HL-60 (cell line): ENCODE measurements around the gene ANKRD62.

Experiments used
- DNase-seq, 2 experiments: peaks; one replicate each; pipeline ENCODE4 v3.0.0-alpha.2; 2010 to 2020; ENCODE audit warnings: low read depth in 1 of 2, low spot score in 1 of 2
- H3K27ac ChIP-seq: fragments of 250-450 bp; sonication (Bioruptor Pico); replicated peaks from 2 replicates; pipeline ENCODE4 v1.5.1; 2020; ENCODE audit warnings: mild to moderate bottlenecking, moderate library complexity
- H3K27me3 ChIP-seq: fragments of 250-450 bp; sonication (Bioruptor Pico); 2 replicates; pipeline ENCODE4 v1.5.1; 2021; ENCODE audit warnings: mild to moderate bottlenecking, moderate library complexity; ENCODE audit not compliant: insufficient read depth, poor library complexity, severe bottlenecking
- H3K4me3 ChIP-seq: replicated peaks from 2 replicates; pipeline ENCODE4 v1.5.1; 2011; ENCODE audit warnings: mild to moderate bottlenecking, control low read depth, low read length; ENCODE audit not compliant: insufficient read depth
- GABPA ChIP-seq: IDR thresholded peaks from 2 replicates; pipeline ENCODE4 v1.6.1; 2012; ENCODE audit warnings: low read depth
- POLR2AphosphoS5 ChIP-seq: IDR thresholded peaks from 2 replicates; pipeline ENCODE4 v1.6.1; 2012; ENCODE audit warnings: low read depth
- SPI1 ChIP-seq: IDR thresholded peaks from 2 replicates; pipeline ENCODE4 v1.6.1; 2012; ENCODE audit warnings: low read depth, mild to moderate bottlenecking, borderline replicate concordance
- TF ChIP-seq, protein P1 (sequence below): IDR thresholded peaks from 2 replicates; pipeline ENCODE4 v1.6.1; 2012; ENCODE audit warnings: low read depth; ENCODE audit not compliant: insufficient replicate concordance
- TF ChIP-seq, protein P2 (sequence below): IDR thresholded peaks from one replicate; pipeline ENCODE4 v1.5.1; 2011; ENCODE audit warnings: low read length, control low read depth, inconsistent platforms; ENCODE audit not compliant: insufficient read depth

ANKRD62 gene

DNA sequence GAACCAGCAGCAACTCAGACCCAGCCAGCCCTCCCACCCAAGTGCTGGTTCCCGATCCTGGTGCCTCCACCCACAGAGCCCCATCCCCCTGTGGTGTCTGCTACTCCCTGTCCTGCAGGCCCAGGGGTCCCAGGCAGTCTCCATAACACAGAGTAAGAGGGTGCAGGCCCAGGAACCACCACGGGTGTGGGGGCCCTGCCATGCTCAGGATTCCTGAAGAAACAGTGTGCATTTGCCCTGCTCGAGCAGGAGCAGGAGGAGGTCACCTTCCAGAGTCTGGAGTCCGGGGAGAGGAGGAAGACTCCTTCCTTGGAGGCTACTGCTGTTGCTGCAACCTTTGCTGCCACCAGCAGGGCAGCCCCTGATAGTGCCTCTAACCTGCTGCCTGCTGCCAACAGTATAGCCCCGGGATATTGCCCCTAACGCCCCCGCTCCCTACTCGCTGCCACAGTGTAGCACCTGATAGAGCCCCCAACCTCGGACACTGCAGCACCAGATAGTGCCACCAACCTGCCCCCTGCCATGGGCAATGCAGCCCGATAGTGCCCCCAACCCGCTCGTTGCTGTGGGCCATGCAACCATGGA is 46.8 kb upstream of the ANKRD62 start:
- TF ChIP-seq, protein P1, sequence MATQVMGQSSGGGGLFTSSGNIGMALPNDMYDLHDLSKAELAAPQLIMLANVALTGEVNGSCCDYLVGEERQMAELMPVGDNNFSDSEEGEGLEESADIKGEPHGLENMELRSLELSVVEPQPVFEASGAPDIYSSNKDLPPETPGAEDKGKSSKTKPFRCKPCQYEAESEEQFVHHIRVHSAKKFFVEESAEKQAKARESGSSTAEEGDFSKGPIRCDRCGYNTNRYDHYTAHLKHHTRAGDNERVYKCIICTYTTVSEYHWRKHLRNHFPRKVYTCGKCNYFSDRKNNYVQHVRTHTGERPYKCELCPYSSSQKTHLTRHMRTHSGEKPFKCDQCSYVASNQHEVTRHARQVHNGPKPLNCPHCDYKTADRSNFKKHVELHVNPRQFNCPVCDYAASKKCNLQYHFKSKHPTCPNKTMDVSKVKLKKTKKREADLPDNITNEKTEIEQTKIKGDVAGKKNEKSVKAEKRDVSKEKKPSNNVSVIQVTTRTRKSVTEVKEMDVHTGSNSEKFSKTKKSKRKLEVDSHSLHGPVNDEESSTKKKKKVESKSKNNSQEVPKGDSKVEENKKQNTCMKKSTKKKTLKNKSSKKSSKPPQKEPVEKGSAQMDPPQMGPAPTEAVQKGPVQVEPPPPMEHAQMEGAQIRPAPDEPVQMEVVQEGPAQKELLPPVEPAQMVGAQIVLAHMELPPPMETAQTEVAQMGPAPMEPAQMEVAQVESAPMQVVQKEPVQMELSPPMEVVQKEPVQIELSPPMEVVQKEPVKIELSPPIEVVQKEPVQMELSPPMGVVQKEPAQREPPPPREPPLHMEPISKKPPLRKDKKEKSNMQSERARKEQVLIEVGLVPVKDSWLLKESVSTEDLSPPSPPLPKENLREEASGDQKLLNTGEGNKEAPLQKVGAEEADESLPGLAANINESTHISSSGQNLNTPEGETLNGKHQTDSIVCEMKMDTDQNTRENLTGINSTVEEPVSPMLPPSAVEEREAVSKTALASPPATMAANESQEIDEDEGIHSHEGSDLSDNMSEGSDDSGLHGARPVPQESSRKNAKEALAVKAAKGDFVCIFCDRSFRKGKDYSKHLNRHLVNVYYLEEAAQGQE, result no peak
- no peak for TF ChIP-seq POLR2AphosphoS5
- TF ChIP-seq SPI1, result no peak
- TF ChIP-seq GABPA, result no peak
- TF ChIP-seq, protein P2, sequence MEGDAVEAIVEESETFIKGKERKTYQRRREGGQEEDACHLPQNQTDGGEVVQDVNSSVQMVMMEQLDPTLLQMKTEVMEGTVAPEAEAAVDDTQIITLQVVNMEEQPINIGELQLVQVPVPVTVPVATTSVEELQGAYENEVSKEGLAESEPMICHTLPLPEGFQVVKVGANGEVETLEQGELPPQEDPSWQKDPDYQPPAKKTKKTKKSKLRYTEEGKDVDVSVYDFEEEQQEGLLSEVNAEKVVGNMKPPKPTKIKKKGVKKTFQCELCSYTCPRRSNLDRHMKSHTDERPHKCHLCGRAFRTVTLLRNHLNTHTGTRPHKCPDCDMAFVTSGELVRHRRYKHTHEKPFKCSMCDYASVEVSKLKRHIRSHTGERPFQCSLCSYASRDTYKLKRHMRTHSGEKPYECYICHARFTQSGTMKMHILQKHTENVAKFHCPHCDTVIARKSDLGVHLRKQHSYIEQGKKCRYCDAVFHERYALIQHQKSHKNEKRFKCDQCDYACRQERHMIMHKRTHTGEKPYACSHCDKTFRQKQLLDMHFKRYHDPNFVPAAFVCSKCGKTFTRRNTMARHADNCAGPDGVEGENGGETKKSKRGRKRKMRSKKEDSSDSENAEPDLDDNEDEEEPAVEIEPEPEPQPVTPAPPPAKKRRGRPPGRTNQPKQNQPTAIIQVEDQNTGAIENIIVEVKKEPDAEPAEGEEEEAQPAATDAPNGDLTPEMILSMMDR, result no peak
- no peak overlapping the region for H3K27ac ChIP-seq
- no peak overlapping the region for H3K4me3 ChIP-seq
- no peaks in the 10 kb centered on the region for H3K27me3 ChIP-seq
- no peak for DNase-seq

DNA sequence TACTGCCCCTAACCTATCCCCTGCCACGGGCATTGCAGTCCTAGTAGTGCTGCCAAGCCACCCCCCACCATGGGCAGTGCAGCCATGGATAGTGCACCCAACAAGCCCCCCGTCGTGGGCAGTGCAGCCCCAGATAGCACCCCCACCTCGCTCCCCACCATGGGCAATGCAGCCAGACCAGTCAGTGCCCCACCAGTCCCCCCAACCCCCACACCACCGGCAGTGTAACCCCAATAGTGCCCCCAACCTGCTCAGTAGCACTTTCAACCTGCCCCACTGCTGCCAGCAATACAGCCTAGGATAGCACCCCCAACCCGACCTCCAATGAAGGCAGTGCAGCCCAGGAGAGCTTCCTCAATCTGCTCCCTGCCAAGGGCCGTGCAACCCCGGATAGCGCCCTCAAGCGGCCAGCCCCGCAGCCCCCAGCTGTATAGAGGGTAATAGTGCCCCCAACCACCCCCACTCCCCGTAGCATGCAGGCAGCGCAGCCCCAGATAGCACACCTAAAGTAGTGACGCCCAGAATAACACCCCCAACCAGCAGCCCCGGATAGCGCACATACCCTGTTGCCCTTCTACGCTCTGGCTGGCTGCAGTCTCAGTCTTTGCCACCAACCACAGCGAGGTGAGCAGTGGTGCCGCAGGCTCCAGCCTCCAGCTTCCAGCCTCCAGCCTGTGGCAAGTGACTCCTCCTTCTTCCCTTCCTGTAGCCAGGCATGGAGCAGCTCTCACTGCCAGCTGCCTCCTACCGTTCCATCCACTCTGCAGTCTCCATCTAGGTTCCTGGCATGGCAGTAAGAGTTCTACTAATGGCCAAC is 45.4 kb upstream of the ANKRD62 start:
- TF ChIP-seq, protein P2, result no peak
- TF ChIP-seq SPI1 (no peak), GABPA (no peak), POLR2AphosphoS5 (no peak)
- TF ChIP-seq, protein P1, result no peak
- no peak overlapping the region for H3K27ac ChIP-seq
- DNase-seq, result no peak
- no peak overlapping the region for H3K4me3 ChIP-seq
- H3K27me3 ChIP-seq, result no peaks in the 10 kb centered on the region

DNA sequence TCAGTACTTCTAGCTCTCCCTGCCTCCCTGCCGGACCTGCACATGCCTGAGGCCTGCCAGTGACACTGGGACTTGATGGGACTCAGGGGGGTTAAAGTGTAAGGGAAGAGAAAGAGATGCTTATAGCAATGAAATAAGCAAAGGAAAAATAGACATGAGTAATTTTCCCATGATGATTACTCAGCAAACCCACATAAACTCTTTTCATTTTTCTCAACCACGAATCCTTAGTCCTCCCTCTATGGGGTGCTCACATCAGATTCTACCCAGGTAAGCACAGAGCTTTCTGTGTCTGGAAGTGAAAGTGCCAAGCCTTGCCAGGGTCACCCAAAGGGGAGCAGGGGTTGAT is 44.8 kb upstream of the ANKRD62 start:
- H3K4me3 ChIP-seq, result no peak overlapping the region
- no peak overlapping the region for H3K27ac ChIP-seq
- DNase-seq, result no peak
- TF ChIP-seq GABPA (no peak), SPI1 (no peak), POLR2AphosphoS5 (no peak)
- TF ChIP-seq, protein P1, result no peak
- TF ChIP-seq, protein P2, result no peak
- no peaks in the 10 kb centered on the region for H3K27me3 ChIP-seq
